ENCODE data around the gene AUNIP. TPM values are rescaled to one million over a fixed set of nuclear protein-coding genes. Genes with fewer than 3 reads are reported as not detected.

Gene AUNIP
- total RNA-seq, 4 donors from 2014 or later = 0.68 TPM; not detected in 3

GRCh38 chr1:25893116-25893515, 33.9 kb upstream of the AUNIP start:
- DNase-seq (ENCODE audit: low spot score in 2 of 2) = no peak
- H3K4me3 ChIP-seq (ENCODE audit: low read depth, poor library complexity, severe bottlenecking) = no peak overlapping the region
- TF ChIP-seq CTCF (IDR thresholded peaks at IDR 0.05) (no peak), POLR2A (IDR thresholded peaks at IDR 0.05) (no peak)
- WGBS, 2 donors = 82 to 83% methylated on average over 4 of the region's 4 CpGs
- intact Hi-C loops (cut with DNase I; ENCODE audit: low total_unique reads) = no loop called here

GRCh38 chr1:25891606-25892005, 32.3 kb upstream of the AUNIP start:
- no peak for DNase-seq (ENCODE audit: low spot score in 2 of 2)
- no peak overlapping the region for H3K4me3 ChIP-seq (ENCODE audit: low read depth, poor library complexity, severe bottlenecking)
- WGBS, 2 donors = 90% methylated on average over 5 of the region's 5 CpGs
- TF ChIP-seq CTCF (IDR thresholded peaks at IDR 0.05) (no peak), POLR2A (IDR thresholded peaks at IDR 0.05) (no peak)
- intact Hi-C loops (cut with DNase I; ENCODE audit: low total_unique reads) = no loop called here

GRCh38 chr1:25890239-25891034, 31.2 kb upstream of the AUNIP start:
- TF ChIP-seq POLR2A (IDR thresholded peaks at IDR 0.05) = no peak
- TF ChIP-seq CTCF (IDR thresholded peaks at IDR 0.05) = no peak
- DNase-seq (ENCODE audit: low spot score in 2 of 2) = no peak
- H3K4me3 ChIP-seq (ENCODE audit: low read depth, poor library complexity, severe bottlenecking) = no peak overlapping the region
- WGBS, 2 donors = 54 to 64% methylated on average over 10 of the region's 10 CpGs
- intact Hi-C loops (cut with DNase I; ENCODE audit: low total_unique reads) = no loop called here

DNA sequence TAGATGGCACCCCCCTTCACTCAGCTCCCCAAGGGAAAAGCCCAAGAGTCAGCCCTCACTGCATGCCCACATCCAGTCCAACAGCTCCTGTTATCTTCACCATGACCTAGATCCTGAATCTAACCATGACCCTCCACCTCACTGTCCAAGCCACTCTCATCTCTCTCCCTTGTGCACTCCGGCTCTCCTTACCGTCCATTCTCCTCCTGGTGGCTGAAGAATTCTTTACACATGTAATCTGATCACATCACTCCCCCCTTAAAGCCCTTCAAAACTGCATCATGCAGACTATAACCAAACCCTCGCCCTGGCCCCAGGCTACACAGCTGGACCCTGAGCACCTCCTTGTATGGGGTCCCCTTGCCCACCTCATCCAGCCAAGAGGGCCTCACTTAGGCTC, 30.2 kb upstream of the AUNIP start:
- intact Hi-C loops (cut with DNase I; ENCODE audit: low total_unique reads) = no loop called here
- no peak for TF ChIP-seq POLR2A (IDR thresholded peaks at IDR 0.05)
- no peak for TF ChIP-seq CTCF (IDR thresholded peaks at IDR 0.05)
- 82 to 91% methylated on average over 3 of the region's 3 CpGs for WGBS, 2 donors
- no peak for DNase-seq (ENCODE audit: low spot score in 2 of 2)
- no peak overlapping the region for H3K4me3 ChIP-seq (ENCODE audit: low read depth, poor library complexity, severe bottlenecking)

- DNase-seq (ENCODE audit: low spot score in 2 of 2) = no peak
- H3K4me3 ChIP-seq (ENCODE audit: low read depth, poor library complexity, severe bottlenecking) = no peak overlapping the region
- WGBS, 2 donors = 71 to 77% methylated on average over 7 of the region's 7 CpGs
- intact Hi-C loops (cut with DNase I; ENCODE audit: low total_unique reads) = no loop called here
- TF ChIP-seq POLR2A (IDR thresholded peaks at IDR 0.05) = no peak
- no peak for TF ChIP-seq CTCF (IDR thresholded peaks at IDR 0.05)
Measured at GRCh38 chr1:25888426-25888987, 29.2 kb upstream of the AUNIP start.

All from lower leg skin (tissue), 4 donors.